AG10803 (cell line): ENCODE results near the gene PDZD2.

ENCODE experiments used
- DNase-seq: peaks from one replicate; pipeline ENCODE4 v3.0.0; 2010; ENCODE audit warnings: low read depth
- H3K4me3 ChIP-seq: 2 replicates; pipeline ENCODE4 v1.5.1; 2011; ENCODE audit warnings: mild to moderate bottlenecking, low read length, control low read depth
- CTCF ChIP-seq: conservative IDR thresholded peaks from 2 replicates; pipeline ENCODE4 v1.5.1; 2011; ENCODE audit warnings: mild to moderate bottlenecking, low read length, control low read depth, inconsistent platforms

PDZD2 gene

GRCh38 chr5:31976169-31976568, 337.2 kb downstream of the PDZD2 start:
- no peak for DNase-seq
- no peak for TF ChIP-seq CTCF
- no peak overlapping the region for H3K4me3 ChIP-seq

GRCh38 chr5:31981361-31981945, 342.5 kb downstream of the PDZD2 start:
- DNase-seq: no peak
- no peak overlapping the region for H3K4me3 ChIP-seq
- TF ChIP-seq CTCF: no peak

GRCh38 chr5:31982027-31982426, 343.1 kb downstream of the PDZD2 start:
- DNase-seq: no peak
- H3K4me3 ChIP-seq: no peak overlapping the region
- no peak for TF ChIP-seq CTCF

GRCh38 chr5:31982621-31983020, 343.7 kb downstream of the PDZD2 start:
- H3K4me3 ChIP-seq: no peak overlapping the region
- no peak for DNase-seq
- no peak for TF ChIP-seq CTCF

- DNase-seq: peak; percentile 96
- no peak for TF ChIP-seq CTCF
- no peak overlapping the region for H3K4me3 ChIP-seq
Measured at GRCh38 chr5:31983851-31984250, 344.9 kb downstream of the PDZD2 start.

GRCh38 chr5:31984691-31985090, 345.8 kb downstream of the PDZD2 start:
- no peak overlapping the region for H3K4me3 ChIP-seq
- DNase-seq: no peak
- TF ChIP-seq CTCF: no peak

- no peak for TF ChIP-seq CTCF
- no peak for DNase-seq
- H3K4me3 ChIP-seq: no peak overlapping the region
Measured at GRCh38 chr5:31986101-31986500, 347.2 kb downstream of the PDZD2 start.
